Measurements from ENCODE around the gene FOCAD. TPM values are rescaled to one million over a fixed set of nuclear protein-coding genes. Genes with fewer than 3 reads are reported as not detected.

Gene FOCAD
- total and polyA plus RNA-seq, 2 of the 8 experiments (the other 6 are each of a cell fraction or from before 2014, with no cell fraction given) = 22.0 to 38.4 TPM

GRCh38 chr9:20988061-20988460 is 304.0 kb downstream of the FOCAD start:
- Histone ChIP-seq H3K79me1 (ENCODE audit: low read depth, low read length) (no peaks in the 10 kb centered on the region), H3K23me2 (ENCODE audit: low read depth, low read length) (no peaks in the 10 kb centered on the region), H3K4ac (replicated peaks; ENCODE audit: insufficient read length, low read depth, low read length) (no peak overlapping the region), H4K5ac (ENCODE audit: insufficient read length, low read depth, low read length) (no peak overlapping the region), H3K18ac (ENCODE audit: extremely low read depth, low read length) (no peak overlapping the region), H3K56ac (replicated peaks; ENCODE audit: insufficient read length, low read depth, low read length) (no peak overlapping the region), H4K91ac (replicated peaks; ENCODE audit: insufficient read length, low read length) (no peak overlapping the region), H3K27me3 (replicated peaks in 1 of 4; ENCODE audit: control insufficient read depth in 3 of 4, extremely low read depth in 1 of 4, insufficient read depth in 3 of 4, low read length in 3 of 4) (no peaks in the 10 kb centered on the region), H2BK20ac (ENCODE audit: low read length) (no peak overlapping the region), H3K14ac (ENCODE audit: insufficient read length) (no peak overlapping the region), H2BK12ac (ENCODE audit: low read depth, low read length) (no peak overlapping the region), H3K36me3 (ENCODE audit: control insufficient read depth in 2 of 4, insufficient read depth in 4 of 4, low read length in 3 of 4) (peaks cover 2 to 21% (median 11%) of the 10 kb centered on the region in 4 experiments; a peak in 6 of 8 replicates), H3K79me2 (ENCODE audit: control insufficient read depth in 1 of 2, insufficient read depth in 2 of 2, low read length in 2 of 2) (no peaks in the 10 kb centered on the region), H2AFZ (ENCODE audit: low read length) (no peak overlapping the region), H3K27ac (ENCODE audit: low read depth, low read length) (no peak overlapping the region), H3K4me1 (replicated peaks in 1 of 4; ENCODE audit: control insufficient read depth in 3 of 4, insufficient read depth in 4 of 4, low read length in 3 of 4) (peaks cover 0 to 2% (median 0%) of the 10 kb centered on the region in 4 experiments; a peak in 1 of 7 replicates), H2AK5ac (ENCODE audit: low read depth, low read length) (no peak overlapping the region), H3K9me3 (ENCODE audit: insufficient read depth in 2 of 2, low read depth in 1 of 2, low read length in 1 of 2) (no peaks in the 10 kb centered on the region), H3K23ac (ENCODE audit: insufficient read length) (no peak overlapping the region), H2BK5ac (ENCODE audit: low read depth, low read length) (no peak overlapping the region), H2BK120ac (replicated peaks; ENCODE audit: low read depth, low read length) (no peak overlapping the region), H3K9ac (replicated peaks in 1 of 4; ENCODE audit: extremely low read depth in 1 of 4, low read depth in 3 of 4, low read length in 3 of 4) (no peak overlapping the region), H3K4me3 (ENCODE audit: extremely low read depth in 1 of 4, insufficient read depth in 2 of 4, low read depth in 3 of 4, low read length in 4 of 4) (no peak overlapping the region), H4K20me1 (replicated peaks in 1 of 2; ENCODE audit: control insufficient read depth in 1 of 2, insufficient read depth in 2 of 2, low read length in 2 of 2) (no peaks in the 10 kb centered on the region), H4K8ac (ENCODE audit: extremely low read depth, insufficient read depth, low read length) (no peak overlapping the region), H3K4me2 (ENCODE audit: insufficient read depth in 1 of 2, low read depth in 2 of 2, low read length in 2 of 2) (no peak overlapping the region), H2BK15ac (ENCODE audit: low read length) (no peak overlapping the region)
- FAIRE-seq (no peak), DNase-seq (ENCODE audit: low read depth in 1 of 2, low spot score in 2 of 2) (no peak)
- WGBS, 2 experiments (ENCODE audit: extremely low coverage in 1 of 2, insufficient coverage in 1 of 2, insufficient read length in 1 of 2, insufficient replicate concordance in 2 of 2, low coverage in 1 of 2, low lambda C conversion rate in 2 of 2, missing lambda C conversion rate in 1 of 2) = 68% methylated on average over 3 of the region's 3 CpGs; no CpG with 5 or more reads in 1 of the 2 experiments
- CTCF ChIA-PET (ENCODE audit: partially characterized antibody) = interaction anchor here (0.8 to 1.1 kb wide), 2 partner anchors 10 to 42 kb away, joined by 3 read pairs; no protein-coding TSS in a partner anchor
- POLR2A ChIA-PET (ENCODE audit: partially characterized antibody) = no interaction called here
- TF ChIP-seq TBP (IDR thresholded peaks at IDR 0.05; ENCODE audit: low read depth, low read length) (no peak), PHF8 (conservative IDR thresholded peaks at IDR 0.05; ENCODE audit: low read depth, low read length) (no peak), RBBP5 (IDR thresholded peaks at IDR 0.05; ENCODE audit: borderline replicate concordance, low read depth, low read length) (no peak), RAD21 (IDR thresholded peaks at IDR 0.05 in 1 of 2, conservative IDR thresholded peaks at IDR 0.05 in 1 of 2; ENCODE audit: low read depth in 2 of 2, low read length in 2 of 2) (no peak), RFX5 (IDR thresholded peaks at IDR 0.05; ENCODE audit: borderline replicate concordance, low read depth, low read length) (no peak), KDM4A (IDR thresholded peaks at IDR 0.05; ENCODE audit: low read depth, low read length, severe bottlenecking) (no peak), GABPA (IDR thresholded peaks at IDR 0.05; ENCODE audit: borderline replicate concordance, insufficient read depth, low read length) (no peak), SP4 (IDR thresholded peaks at IDR 0.05; ENCODE audit: low read length) (no peak), CEBPB (IDR thresholded peaks at IDR 0.05; ENCODE audit: low read depth, low read length) (no peak), TAF7 (optimal IDR thresholded peaks at IDR 0.05; ENCODE audit: borderline replicate concordance, low read depth, low read length) (no peak), CREB1 (IDR thresholded peaks at IDR 0.05) (no peak)
- TF ChIP-seq, protein P1, sequence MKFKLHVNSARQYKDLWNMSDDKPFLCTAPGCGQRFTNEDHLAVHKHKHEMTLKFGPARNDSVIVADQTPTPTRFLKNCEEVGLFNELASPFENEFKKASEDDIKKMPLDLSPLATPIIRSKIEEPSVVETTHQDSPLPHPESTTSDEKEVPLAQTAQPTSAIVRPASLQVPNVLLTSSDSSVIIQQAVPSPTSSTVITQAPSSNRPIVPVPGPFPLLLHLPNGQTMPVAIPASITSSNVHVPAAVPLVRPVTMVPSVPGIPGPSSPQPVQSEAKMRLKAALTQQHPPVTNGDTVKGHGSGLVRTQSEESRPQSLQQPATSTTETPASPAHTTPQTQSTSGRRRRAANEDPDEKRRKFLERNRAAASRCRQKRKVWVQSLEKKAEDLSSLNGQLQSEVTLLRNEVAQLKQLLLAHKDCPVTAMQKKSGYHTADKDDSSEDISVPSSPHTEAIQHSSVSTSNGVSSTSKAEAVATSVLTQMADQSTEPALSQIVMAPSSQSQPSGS (IDR thresholded peaks at IDR 0.05; ENCODE audit: low read length) = no peak

Measured in H1 (cell line).